ENCODE results near the gene PUS1.
"Not testable (repeated sequence)": the region's sequence is repeated elsewhere in the genome, so short reads cannot be mapped to it uniquely, and the experiment has no call there.

PUS1 gene

DNA sequence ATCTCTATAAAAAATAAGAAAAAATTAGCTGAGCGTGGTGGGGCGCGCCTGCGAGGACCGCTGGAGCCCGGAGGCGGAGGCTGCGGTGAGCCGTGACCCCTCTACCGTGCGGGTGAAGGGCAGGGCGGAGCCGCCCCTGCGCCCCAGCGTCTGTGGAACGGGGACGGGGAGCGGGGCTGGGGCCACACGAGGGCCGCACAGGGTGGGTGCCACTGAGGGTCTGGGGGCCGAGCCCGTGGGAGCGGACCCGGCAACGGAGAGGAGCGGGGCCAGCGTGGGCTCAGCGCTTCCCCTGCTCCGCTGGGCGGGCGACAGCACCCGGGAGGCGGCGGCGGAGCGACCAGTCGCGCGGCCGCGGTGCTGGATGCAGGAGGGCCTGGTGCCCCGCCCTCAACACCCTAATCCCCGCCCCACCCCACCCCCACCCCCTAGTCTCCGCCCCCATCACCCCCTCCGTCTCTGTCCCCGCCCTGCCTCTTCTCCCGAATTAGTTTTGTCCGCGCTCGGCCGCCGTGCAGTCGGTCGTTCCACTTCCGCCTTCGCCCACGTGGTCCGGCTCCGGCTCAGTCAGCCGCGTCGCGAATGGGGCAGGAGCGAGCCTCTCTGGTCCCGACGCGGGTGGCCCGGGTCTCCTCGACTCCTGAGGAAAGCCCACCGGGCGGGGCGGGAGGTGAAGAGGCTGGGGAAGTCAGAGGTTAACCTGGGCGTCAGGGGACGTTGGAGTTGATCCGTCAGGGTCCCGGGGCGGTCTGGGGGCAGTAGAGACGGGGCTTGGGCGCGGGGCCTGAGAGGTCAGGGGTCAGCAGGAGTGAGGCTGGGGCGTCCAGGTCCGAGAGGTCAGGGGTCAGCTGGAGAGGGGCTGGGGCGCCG is at the start of gene PUS1:
PUS1 (plus strand) TSS at position 566 of the 870 bp plus-strand sequence. CDS start 447 bp downstream, outside the sequence.
- peak; percentile 85 to 88 for DNase-seq (ENCODE audit: low read depth in 2 of 2)

DNA sequence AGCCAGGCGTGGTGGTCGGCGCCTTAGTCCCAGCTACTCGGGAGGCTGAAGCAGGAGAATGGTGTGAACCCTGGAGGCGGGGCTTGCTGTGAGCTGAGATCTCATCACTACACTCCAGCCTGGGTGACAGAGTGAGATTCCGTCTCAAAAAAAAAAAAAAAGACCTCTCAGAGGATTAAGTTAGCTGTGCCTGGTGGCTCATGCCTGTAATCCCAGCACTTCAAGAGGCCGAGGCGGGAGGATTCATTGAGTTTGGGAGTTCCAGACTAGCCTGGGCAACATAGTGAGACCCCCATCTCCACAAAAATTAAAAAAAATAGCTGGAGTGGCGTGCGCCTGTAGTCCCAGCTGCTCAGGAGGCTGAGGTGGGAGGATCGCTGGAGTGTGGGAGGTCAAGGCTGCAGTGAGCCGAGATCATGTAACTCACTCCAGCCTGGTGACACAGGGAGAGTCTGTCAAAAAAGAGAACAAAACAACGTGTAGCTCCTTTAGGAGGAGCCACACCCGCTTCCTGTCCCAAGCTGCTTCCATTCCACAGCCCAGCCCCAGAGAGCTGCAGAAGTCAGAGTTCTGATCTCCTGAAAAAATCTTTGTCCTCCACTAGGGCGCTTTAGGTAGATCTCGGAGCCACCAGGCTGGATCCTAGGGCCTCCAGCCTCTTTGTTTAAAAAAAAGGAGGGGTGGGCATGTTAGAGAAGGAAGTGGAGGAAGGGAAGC is 46.1 kb upstream of the PUS1 start:
- DNase-seq (ENCODE audit: low read depth in 2 of 2), result no peak

DNA sequence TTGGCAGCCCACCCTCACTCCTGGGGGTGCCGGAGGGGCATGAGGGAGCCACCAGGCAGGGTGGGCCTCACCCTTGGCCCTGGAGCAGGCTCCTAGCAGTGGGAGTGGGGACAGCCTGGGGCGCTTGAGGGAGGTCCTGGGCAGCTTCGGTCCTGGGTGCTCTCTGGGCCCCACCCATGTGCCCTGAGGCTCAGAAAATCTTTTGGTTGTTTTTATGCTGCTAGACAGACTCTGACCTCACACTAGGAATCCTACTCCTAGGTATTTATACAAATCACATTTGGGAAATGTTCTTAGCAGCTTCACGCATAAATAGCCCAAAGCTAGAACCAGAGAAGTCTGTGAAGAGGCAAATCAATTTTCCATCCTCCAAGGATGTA is 45.6 kb upstream of the PUS1 start:
- DNase-seq (ENCODE audit: low read depth in 2 of 2), result no peak

DNA sequence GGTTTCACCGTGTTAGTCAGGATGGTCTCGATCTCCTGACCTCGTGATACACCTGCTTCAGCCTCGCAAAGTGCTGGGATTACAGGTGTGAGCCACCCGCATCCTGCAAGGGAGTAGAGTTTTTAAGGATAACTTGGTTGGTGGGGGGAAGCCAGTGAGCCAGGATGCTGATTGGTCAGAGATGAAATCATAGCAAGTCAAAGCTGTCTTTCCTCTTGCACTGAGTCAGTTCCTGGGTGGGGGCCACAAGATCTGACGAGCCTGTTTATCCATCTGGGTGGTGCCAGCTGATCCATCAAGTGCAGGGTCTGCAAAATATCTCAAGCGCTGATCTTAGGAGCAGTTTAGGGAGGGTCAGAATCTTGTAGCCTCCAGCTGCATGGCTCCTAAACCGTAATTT is 44.0 kb upstream of the PUS1 start:
- not testable (repeated sequence) for DNase-seq (ENCODE audit: low read depth in 2 of 2)

DNA sequence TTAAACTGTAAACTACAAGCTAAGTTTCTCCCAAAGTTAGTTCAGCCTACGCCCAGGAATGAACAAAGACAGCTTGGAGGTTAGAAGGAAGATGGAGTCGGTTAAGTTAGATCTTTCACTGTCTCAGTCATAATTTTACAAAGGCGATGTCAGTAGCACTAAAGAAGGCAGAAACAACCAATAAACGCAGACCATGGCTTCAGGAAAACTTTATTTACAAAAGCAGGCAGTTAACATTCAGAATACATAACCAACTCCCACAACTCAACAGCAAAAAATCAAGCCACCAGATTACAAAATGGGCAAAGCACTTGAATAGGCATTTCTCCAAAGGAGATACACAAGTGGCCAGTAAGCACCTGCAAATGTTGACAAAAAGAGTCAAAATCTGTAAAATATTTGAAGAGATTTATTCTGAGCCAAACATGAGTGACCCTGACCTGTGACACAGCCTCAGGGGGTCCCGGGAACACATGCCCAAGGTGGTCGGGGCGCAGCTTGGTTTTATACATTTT is 43.5 kb upstream of the PUS1 start:
- DNase-seq (ENCODE audit: low read depth in 2 of 2), result no peak

DNA sequence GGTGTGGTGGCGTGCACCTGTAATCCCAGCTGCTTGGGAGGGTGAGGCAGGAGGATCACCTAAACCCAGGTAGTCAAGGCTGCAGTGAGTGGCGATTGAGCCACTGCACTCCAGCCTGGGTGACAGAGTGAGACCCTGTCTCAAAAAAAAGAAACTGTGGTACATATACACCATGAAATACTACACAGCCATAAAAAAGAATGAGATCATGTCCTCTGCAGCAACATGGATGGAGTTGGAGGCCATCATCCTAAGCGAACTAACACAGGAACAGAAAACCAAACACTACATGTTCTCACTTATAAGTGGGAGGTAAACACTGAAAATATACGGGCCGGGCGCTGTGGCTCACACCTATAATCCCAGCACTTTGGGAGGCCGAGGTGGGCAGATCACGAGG is 37.4 kb upstream of the PUS1 start:
- not testable (repeated sequence) for DNase-seq (ENCODE audit: low read depth in 2 of 2)

DNA sequence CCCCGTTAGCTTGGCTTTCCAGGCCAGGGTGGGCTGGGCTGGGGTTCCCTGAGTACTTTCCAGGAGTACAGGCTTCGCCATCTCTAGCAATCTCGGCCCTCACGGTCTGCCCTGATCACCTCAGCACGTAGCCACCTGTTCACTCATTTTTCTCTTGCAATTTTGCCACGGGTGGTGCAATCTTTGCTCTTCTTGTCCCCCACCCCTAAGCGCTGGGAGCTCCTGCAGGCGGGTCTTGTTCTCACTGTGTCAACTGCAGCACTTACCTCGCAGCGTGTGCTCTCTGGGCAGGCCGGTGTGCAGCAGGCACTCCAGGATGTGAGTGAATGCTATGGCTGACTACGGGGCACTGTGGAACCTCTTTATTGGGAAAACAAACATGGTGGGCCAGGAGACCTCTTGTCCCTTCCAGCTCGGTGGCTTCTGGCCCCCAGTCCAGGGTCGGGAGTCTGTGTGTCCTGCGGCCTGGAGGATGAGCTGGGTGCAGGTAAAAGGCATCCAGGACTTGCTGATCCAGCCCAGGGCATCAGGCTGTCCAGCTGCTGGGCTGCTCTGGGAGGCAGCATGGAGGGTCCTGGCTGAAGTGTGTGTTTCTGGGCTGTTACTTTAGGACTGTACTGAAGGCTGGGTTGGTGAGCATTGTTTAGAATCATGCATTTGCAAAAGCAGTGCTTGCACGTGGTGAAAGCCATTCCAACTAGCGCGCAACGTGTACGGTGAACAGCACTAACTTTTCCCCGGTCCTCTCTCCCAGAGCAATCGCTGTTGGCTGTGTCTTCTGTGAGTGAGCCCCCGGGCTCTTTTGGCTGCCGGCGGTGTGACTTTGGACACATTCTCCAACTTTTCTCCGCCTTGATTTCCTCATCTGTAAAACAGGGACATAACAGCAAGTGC is 36.1 kb upstream of the PUS1 start:
- no peak for DNase-seq (ENCODE audit: low read depth in 2 of 2)

DNA sequence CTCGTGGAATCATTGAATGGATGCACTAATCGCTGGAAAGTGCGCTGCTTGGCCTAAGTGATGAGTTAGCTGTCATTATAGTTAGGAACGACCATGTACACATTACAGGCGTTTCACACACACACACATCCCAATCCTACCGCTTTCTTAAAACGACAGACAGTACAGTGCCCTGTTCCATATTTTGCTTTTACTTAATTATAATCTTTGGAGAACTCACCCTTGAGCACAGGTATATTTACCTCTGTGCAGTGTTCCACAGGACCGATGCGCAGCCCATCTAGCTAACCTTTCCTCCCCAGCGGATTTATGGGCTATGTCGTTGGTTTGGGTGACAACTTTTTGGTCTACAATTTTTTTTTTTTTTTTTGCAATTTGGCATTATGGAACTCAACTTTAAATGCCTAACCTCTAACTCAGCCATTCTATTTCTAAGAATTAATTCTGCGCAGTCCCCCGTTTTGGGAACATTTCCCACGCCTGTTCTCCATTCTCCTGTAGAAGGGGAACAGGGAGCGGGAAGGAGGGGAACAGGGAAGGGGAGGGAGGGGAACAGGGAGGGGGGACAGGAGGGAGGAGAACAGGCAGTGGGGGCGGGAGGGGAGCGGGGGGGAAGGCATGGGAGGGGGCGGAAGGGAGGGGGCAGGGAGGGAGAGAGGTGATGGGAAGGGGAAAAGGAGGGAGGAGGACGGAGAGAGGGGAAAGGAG is 35.3 kb upstream of the PUS1 start:
- DNase-seq (ENCODE audit: low read depth in 2 of 2), result no peak

DNA sequence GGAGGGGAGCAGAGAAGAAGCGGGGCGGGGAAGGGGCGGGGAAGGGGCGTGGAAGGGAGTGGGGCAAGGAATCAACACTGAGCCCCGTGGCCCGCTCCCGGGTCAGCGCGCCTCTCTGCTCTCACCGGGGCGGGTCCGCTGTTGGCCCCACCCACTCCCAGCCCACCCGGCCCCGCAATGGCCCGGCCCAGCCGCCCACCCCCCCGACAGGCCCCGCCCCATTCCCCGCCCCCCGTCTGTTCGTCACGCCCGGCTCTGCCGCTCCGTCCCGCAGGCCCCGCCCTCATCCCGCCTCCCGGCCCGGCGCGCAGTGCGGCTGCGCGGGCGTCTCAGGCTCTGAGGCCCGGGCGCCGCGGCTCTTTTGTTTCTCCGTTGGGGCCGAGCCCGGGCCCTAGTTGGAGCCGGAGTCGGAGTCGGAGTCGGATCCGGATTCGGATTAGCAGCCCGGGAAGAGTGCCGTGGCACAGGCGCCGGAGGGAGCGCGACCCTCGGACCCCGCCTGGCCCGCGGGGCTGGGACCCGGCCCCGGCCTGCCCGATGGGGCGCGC is 34.7 kb upstream of the PUS1 start, which contains the start of gene ULK1:
ULK1 (plus strand) TSS at position 310 of the 548 bp plus-strand sequence. CDS start 380 bp downstream, outside the sequence.
- DNase-seq (ENCODE audit: low read depth in 2 of 2), result peak; percentile 86 to 89

DNA sequence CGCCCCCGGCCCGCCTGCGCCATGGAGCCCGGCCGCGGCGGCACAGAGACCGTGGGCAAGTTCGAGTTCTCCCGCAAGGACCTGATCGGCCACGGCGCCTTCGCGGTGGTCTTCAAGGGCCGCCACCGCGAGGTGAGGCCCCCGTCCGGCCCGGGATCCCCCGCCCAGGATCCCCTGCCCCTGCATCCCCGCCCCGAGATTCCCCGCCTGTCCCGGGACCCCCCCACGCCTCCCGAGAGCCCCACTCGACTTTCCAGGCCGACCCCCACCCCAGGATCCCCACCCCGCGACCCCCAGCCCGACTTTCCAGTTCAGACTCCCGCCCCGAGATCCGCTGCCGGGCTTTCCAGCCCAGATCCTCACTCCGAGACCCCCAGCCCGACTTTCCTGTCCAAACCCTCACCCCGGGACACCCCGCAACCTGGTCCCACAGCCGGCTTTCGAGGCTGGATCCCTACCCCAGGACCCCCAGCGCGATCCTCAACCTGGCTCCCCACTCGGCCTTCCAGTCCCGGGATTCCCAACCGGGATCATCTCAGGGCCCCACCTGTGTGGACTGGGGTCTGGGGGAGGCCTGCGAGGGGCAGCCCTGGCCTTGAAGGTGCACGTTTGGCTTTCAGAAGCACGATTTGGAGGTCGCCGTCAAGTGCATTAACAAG is 34.0 kb upstream of the PUS1 start:
- no peak for DNase-seq (ENCODE audit: low read depth in 2 of 2)

DNA sequence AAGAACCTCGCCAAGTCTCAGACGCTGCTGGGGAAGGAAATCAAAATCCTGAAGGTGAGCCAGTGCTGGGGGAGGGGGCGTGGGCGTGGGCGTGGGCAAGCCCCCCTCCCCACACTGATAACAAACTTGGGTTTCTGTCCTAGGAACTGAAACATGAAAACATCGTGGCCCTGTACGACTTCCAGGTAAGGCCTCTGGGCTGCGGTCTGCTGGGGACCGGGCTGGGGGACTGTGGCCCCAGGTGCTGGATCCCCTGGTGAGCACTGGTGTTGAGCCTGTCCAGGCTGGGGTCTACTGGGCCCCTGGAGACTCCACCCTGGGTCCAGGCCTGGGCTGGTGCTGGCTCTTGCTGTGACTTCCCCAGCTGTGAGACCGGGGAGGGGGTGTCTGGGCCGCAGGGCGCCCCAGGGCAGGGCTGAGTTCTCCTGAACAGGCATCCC is 33.4 kb upstream of the PUS1 start:
- no peak for DNase-seq (ENCODE audit: low read depth in 2 of 2)

DNA sequence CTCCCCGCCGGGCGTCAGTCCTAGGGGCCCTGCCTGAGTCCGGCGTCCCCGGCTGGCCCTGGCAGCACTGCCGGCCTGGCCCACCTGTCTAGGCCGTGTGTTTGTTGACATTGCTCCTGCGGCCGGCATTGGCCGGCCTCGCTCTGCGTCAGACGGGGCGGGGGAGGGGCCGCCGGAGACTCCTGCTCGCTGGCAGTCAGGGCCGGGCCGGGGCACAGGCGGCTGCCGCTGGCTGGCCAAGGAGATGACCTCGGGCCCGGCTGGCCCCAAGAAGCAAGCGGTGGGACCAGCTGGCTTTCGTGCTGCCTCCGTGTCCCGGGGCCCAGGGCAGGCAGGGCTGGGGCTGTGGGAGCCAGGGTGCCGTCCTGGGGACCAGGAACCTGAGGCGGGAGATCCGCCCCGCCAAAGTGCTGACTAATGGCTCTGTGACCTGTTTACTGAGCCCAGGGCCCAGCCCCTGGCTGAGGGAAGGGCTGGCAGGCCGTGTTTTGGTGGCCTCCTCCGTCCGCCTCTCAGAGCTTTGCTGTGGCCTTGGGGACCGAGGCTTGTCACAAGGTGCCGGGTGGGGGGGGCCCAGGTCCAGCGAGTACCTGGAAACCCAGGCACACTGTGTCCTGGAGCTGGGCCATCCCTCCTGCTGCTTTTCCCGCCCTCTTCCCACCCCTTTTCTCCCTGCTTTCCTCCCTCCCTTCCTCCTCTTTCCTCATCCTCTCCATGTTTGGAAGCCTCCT is 32.8 kb upstream of the PUS1 start:
- peak; percentile 31 to 61 for DNase-seq (ENCODE audit: low read depth in 2 of 2)

DNA sequence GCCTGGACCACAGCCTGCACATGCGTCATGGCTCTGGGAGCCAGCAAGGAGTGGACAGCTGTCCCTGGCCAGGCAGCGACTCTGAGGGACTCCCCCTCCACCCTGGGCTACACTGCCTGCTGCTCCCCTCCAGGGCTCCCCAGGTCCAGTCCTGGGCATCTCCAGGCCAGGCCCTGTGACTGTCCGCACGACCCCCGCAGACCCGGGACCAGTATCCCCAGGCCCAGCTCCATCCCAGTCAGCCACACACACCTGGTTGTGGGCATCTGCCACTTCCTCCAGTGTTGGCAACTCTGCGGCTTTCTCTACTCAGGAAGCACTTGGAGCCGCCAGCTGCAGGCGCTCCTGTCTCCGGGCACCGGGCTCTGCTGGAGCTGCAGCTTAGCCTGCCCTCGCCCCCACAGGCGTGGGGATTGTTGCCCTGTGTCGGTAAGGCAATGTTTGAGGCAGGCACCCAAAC is 32.2 kb upstream of the PUS1 start:
- no peak for DNase-seq (ENCODE audit: low read depth in 2 of 2)

DNA sequence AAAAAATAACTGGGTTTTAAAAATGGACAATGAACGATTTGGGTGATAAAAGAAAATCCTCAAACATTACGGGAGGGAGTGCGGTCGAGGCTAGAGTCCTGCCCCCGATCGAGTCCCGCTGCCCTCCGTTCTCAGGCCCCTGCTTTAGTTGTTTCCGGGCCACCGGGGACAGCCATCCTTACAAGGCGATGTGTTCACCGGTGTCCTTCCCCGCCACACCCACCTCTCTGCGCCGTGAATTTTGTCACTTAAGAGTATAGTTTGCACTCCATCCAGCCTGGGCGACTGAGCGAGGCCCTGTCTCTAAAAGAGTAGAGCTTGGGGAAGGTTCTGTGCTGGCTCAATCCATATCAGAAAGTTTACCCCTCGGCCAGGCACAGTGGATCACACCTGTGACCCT is 31.8 kb upstream of the PUS1 start:
- no peak for DNase-seq (ENCODE audit: low read depth in 2 of 2)

DNA sequence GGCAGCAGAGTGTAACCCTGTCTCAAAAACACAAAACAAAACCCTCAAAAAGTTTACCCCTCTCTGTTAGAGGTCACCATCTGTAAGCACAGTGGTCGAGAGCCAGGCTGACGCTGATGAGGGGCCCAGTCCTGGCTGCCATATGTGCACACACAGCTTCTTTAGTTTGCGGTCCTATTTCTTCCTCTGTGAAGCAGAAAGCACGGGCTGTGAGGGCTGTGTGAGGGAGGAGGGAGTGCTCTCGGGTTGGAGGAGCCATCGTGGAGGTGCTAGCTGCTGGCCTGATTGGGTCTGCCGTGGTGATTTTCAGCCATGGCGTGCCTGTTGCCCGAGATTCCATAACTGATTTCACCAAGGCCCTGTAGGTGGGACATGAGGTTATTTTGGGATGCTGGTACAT is 31.2 kb upstream of the PUS1 start:
- DNase-seq (ENCODE audit: low read depth in 2 of 2), result no peak

DNA sequence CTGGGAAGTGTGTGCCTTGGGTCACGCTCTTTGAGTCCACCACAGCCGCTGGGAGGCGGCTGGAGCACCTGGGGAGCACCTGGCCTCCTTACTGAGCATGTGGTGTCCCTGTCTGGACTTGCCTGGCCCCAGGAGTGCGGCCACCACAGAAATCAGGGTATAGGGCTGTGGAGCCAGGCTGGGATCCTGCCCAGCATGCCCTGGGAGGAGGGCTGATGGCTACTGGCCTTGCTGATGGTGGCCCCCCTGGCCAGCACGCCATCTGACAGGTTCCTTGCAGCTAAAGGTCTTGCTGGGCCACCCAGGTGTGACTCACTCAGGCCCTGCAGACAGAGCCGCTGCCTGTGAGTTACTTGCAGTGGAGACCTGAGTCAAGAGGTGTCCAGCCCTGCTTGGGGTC is 28.7 kb upstream of the PUS1 start:
- DNase-seq (ENCODE audit: low read depth in 2 of 2), result no peak

DNA sequence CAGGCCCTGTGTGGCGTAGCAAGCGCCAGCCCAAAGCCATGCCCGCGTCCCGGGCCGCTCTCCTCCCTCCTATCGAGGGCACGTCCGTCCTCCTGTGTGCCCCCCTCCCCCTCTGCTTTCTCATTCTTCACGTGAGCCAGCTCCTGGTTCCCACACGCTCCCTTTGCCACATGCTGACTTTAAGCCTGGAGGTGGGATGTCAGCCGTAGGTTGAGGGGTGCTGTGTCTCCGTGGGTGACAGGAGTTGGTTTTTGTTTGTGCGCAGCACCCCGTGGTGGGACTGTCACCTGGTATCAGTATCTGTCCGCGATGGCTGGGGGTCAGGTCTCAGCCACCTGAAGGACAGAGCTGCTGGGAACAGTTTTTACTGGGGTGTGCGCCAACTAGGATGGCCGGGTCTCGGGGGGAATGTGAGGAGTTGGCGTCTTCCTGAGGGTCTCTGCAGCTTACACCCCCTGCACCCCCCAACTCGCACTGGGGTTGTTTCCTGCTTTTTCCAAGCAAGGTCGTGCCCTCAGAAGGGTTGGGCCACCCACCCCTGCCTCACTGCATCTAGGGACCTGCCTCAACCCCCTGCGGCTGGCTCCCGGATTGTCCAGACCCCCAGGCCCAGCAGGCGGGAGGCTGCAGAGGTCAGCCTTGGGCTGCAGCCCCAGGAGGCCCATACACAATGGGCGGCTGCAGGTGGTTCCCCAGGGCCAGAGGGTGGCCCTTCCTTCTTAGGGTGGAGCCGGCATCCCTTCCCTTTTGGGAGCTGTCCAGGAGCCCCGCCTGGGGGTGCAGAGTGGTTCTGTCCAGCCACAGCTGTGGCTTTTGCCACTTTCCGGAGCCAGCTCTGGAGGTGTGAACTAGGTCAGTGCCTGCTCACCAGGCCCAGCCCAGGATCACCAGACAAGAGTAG is 27.4 kb upstream of the PUS1 start:
- DNase-seq (ENCODE audit: low read depth in 2 of 2), result no peak
